HEK293 (cell line): ENCODE results near the gene PEX5L.

Source experiments
- CTCF ChIA-PET: fragments of 350-600 bp; formaldehyde crosslinking; extraction: SDS; loops from one replicate; lab custom pipeline; 2021; ENCODE audit warnings: antibody characterized with exemption; lab: Yijun Ruan, JAX
- POLR2A ChIA-PET: fragments of 300-600 bp; formaldehyde crosslinking; extraction: SDS; loops from one replicate; lab custom pipeline; 2020; ENCODE audit warnings: antibody characterized with exemption, inconsistent platforms; lab: Yijun Ruan, JAX
- H3K27ac ChIP-seq: fragments of 200-500 bp; sonication (Bioruptor generic); 2 replicates; pipeline ENCODE4 v1.5.1; 2014; ENCODE audit warnings: low read depth, low read length, control low read depth, inconsistent platforms; ENCODE audit errors: extremely low read depth
- H3K36me3 ChIP-seq, 2 experiments: fragments of 200-500 bp in 1 of 2; sonication (Bioruptor generic) in 1 of 2; 1 replicate in 1 of 2; 2 replicates in 1 of 2; pipeline ENCODE4 v1.5.1; 2014 to 2017; ENCODE audit warnings: inconsistent platforms in 2 of 2, low read length in 2 of 2; ENCODE audit not compliant: control insufficient read depth in 2 of 2, insufficient read depth in 1 of 2
- H3K4me1 ChIP-seq: fragments of 200-500 bp; sonication (Bioruptor generic); 2 replicates; pipeline ENCODE4 v1.5.1; 2014; ENCODE audit warnings: mild to moderate bottlenecking, low read length, inconsistent platforms; ENCODE audit not compliant: control insufficient read depth, insufficient read depth
- H3K4me3 ChIP-seq: 2 replicates; pipeline ENCODE4 v1.5.1; 2011; ENCODE audit warnings: low read depth, mild to moderate bottlenecking, control low read depth, low read length, moderate library complexity
- H3K9me3 ChIP-seq: fragments of 200-500 bp; sonication (Bioruptor generic); 2 replicates; pipeline ENCODE4 v1.5.1; 2014; ENCODE audit warnings: low read depth, low read length, inconsistent platforms; ENCODE audit not compliant: control insufficient read depth, insufficient read depth
- GLIS2 ChIP-seq: fragments of 450-650 bp; formaldehyde crosslinking; IDR thresholded peaks from 2 replicates; pipeline ENCODE4 v1.5.1; 2016; ENCODE audit warnings: missing biosample characterization, missing genetic modification characterization
- ZBTB26 ChIP-seq: fragments of 450-650 bp; formaldehyde crosslinking; optimal IDR thresholded peaks from 2 replicates; pipeline ENCODE3; 2016; ENCODE audit warnings: missing biosample characterization, mild to moderate bottlenecking, missing genetic modification characterization
- ZFP37 ChIP-seq: fragments of 450-650 bp; formaldehyde crosslinking; IDR thresholded peaks from 2 replicates; pipeline ENCODE4 v1.5.1; 2016; ENCODE audit warnings: missing biosample characterization, missing genetic modification characterization
- ZIC2 ChIP-seq: fragments of 450-650 bp; formaldehyde crosslinking; IDR thresholded peaks from 2 replicates; pipeline ENCODE4 v1.5.1; 2016; ENCODE audit warnings: missing biosample characterization, missing genetic modification characterization
- ZNF335 ChIP-seq: fragments of 450-650 bp; formaldehyde crosslinking; conservative IDR thresholded peaks from 2 replicates; pipeline ENCODE4 v1.5.1; 2016; ENCODE audit warnings: missing biosample characterization, missing genetic modification characterization
- ZNF423 ChIP-seq: fragments of 450-650 bp; formaldehyde crosslinking; IDR thresholded peaks from 2 replicates; pipeline ENCODE4 v1.5.1; 2016; ENCODE audit warnings: missing biosample characterization, missing genetic modification characterization
- ZNF658 ChIP-seq: fragments of 450-650 bp; formaldehyde crosslinking; IDR thresholded peaks from 2 replicates; pipeline ENCODE4; 2016; ENCODE audit warnings: missing biosample characterization, missing genetic modification characterization
- ZNF660 ChIP-seq: fragments of 450-650 bp; IDR thresholded peaks from 2 replicates; pipeline ENCODE4 v1.5.1; 2018; ENCODE audit warnings: missing biosample characterization, mild to moderate bottlenecking, missing genetic modification characterization
- ZNF791 ChIP-seq: fragments of 450-650 bp; formaldehyde crosslinking; IDR thresholded peaks from 2 replicates; pipeline ENCODE4 v1.5.1; 2016; ENCODE audit warnings: missing biosample characterization, missing genetic modification characterization
- ZSCAN30 ChIP-seq: fragments of 450-650 bp; IDR thresholded peaks from 2 replicates; pipeline ENCODE4 v1.5.1; 2018; ENCODE audit warnings: missing biosample characterization, mild to moderate bottlenecking, missing genetic modification characterization, moderate library complexity
- TF ChIP-seq, protein P1 (sequence below): fragments of 450-650 bp; formaldehyde crosslinking; IDR thresholded peaks from 2 replicates; pipeline ENCODE4 v1.5.1; 2016; ENCODE audit warnings: missing biosample characterization, missing genetic modification characterization
- TF ChIP-seq, protein P2 (sequence below): sonication (generic); formaldehyde crosslinking; IDR thresholded peaks from 2 replicates; pipeline ENCODE4 v1.8.1; 2022; ENCODE audit warnings: mild to moderate bottlenecking, moderate library complexity, missing genetic modification reagents
- TF ChIP-seq, protein P3 (sequence below): fragments of 450-650 bp; formaldehyde crosslinking; IDR thresholded peaks from 2 replicates; pipeline ENCODE4 v1.5.1; 2017; ENCODE audit warnings: missing biosample characterization, missing genetic modification characterization
- TF ChIP-seq, protein P4 (sequence below): fragments of 450-650 bp; formaldehyde crosslinking; IDR thresholded peaks from 2 replicates; pipeline ENCODE4 v1.5.1; 2016; ENCODE audit warnings: missing biosample characterization, missing genetic modification characterization

PEX5L gene

DNA sequence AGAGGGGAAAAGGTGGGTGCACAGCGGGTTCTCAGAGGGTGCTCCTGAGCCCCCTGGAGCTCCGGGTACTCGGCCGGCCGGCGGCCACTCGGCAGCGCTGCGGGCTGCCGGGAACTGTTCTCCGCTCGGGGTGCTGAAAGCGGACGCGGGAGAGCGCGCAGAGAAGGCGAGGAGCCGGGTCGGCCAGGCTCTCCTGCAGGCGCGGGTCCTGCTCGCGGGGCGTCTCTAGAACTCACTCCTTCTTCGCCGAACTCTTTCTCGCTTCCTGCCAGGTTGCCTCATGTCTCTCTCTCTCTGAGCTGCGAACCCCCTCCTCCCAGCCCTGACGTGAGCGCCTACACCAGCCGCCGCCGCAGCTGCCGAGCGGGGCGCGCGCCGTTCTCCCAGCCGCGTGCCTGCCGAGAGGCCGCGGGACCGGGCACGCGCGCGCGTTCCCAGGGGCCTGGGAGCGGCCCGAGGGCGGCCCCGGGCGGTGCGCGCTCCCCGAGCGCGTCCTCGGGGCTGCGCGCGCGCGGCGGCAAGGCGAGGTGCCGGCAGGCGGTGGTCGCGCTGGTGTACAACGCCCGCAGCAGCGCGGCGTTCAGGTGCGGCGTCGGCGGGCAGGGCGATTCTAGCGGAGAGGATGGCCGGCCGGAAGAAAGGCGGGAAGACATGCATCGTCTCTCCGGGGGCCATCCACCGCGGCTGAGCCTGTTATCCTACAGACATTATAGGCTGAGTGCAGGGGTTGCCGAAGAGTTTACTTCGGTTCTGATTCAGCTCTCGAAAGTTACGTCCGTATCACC, at the start of gene PEX5L:
TSS of gene PEX5L (minus strand) at position 267 of the 785 bp plus-strand sequence. CDS start 338 bp downstream, outside the sequence.
- TF ChIP-seq, protein P1, sequence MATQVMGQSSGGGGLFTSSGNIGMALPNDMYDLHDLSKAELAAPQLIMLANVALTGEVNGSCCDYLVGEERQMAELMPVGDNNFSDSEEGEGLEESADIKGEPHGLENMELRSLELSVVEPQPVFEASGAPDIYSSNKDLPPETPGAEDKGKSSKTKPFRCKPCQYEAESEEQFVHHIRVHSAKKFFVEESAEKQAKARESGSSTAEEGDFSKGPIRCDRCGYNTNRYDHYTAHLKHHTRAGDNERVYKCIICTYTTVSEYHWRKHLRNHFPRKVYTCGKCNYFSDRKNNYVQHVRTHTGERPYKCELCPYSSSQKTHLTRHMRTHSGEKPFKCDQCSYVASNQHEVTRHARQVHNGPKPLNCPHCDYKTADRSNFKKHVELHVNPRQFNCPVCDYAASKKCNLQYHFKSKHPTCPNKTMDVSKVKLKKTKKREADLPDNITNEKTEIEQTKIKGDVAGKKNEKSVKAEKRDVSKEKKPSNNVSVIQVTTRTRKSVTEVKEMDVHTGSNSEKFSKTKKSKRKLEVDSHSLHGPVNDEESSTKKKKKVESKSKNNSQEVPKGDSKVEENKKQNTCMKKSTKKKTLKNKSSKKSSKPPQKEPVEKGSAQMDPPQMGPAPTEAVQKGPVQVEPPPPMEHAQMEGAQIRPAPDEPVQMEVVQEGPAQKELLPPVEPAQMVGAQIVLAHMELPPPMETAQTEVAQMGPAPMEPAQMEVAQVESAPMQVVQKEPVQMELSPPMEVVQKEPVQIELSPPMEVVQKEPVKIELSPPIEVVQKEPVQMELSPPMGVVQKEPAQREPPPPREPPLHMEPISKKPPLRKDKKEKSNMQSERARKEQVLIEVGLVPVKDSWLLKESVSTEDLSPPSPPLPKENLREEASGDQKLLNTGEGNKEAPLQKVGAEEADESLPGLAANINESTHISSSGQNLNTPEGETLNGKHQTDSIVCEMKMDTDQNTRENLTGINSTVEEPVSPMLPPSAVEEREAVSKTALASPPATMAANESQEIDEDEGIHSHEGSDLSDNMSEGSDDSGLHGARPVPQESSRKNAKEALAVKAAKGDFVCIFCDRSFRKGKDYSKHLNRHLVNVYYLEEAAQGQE (tag by site-specific recombination), result peak; percentile 94
- TF ChIP-seq ZSCAN30 (tag by site-specific recombination), result peak; percentile 84
- TF ChIP-seq, protein P2, sequence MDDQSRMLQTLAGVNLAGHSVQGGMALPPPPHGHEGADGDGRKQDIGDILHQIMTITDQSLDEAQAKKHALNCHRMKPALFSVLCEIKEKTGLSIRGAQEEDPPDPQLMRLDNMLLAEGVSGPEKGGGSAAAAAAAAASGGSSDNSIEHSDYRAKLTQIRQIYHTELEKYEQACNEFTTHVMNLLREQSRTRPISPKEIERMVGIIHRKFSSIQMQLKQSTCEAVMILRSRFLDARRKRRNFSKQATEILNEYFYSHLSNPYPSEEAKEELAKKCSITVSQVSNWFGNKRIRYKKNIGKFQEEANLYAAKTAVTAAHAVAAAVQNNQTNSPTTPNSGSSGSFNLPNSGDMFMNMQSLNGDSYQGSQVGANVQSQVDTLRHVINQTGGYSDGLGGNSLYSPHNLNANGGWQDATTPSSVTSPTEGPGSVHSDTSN (CRISPR knock-in tag), result no peak
- TF ChIP-seq ZNF423 (tag by site-specific recombination), result 0 out of 2 replicates have a peak, but pooled peaks have one; percentile 48
- TF ChIP-seq, protein P3, sequence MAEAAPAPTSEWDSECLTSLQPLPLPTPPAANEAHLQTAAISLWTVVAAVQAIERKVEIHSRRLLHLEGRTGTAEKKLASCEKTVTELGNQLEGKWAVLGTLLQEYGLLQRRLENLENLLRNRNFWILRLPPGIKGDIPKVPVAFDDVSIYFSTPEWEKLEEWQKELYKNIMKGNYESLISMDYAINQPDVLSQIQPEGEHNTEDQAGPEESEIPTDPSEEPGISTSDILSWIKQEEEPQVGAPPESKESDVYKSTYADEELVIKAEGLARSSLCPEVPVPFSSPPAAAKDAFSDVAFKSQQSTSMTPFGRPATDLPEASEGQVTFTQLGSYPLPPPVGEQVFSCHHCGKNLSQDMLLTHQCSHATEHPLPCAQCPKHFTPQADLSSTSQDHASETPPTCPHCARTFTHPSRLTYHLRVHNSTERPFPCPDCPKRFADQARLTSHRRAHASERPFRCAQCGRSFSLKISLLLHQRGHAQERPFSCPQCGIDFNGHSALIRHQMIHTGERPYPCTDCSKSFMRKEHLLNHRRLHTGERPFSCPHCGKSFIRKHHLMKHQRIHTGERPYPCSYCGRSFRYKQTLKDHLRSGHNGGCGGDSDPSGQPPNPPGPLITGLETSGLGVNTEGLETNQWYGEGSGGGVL (tag by site-specific recombination), result peak; percentile 16; the same call in 1 of the 2 replicates
- peak; percentile 71 for TF ChIP-seq ZIC2
- TF ChIP-seq ZNF660, result peak; percentile 50; the same call in 1 of the 2 replicates
- peak; percentile 38 for TF ChIP-seq ZNF335 (tag by site-specific recombination)
- peak; percentile 57; the same call in 1 of the 2 replicates for TF ChIP-seq ZFP37 (tag by site-specific recombination)
- TF ChIP-seq GLIS2 (tag by site-specific recombination), result peak; percentile 25; the same call in 1 of the 2 replicates
- no peak for TF ChIP-seq ZNF658
- TF ChIP-seq, protein P4, sequence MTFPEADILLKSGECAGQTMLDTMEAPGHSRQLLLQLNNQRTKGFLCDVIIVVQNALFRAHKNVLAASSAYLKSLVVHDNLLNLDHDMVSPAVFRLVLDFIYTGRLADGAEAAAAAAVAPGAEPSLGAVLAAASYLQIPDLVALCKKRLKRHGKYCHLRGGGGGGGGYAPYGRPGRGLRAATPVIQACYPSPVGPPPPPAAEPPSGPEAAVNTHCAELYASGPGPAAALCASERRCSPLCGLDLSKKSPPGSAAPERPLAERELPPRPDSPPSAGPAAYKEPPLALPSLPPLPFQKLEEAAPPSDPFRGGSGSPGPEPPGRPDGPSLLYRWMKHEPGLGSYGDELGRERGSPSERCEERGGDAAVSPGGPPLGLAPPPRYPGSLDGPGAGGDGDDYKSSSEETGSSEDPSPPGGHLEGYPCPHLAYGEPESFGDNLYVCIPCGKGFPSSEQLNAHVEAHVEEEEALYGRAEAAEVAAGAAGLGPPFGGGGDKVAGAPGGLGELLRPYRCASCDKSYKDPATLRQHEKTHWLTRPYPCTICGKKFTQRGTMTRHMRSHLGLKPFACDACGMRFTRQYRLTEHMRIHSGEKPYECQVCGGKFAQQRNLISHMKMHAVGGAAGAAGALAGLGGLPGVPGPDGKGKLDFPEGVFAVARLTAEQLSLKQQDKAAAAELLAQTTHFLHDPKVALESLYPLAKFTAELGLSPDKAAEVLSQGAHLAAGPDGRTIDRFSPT, result peak; percentile 56
- peak; percentile 76 for TF ChIP-seq ZBTB26 (tag by site-specific recombination)
- no peak for TF ChIP-seq ZNF791 (tag by site-specific recombination)
- TF ChIP-seq, all 188 proteins: peak for 11
- ChIA-PET POLR2A (no interaction called here), CTCF (no interaction called here)
- no peak within 1 kb of the TSS for H3K27ac ChIP-seq
- H3K9me3 ChIP-seq, result no peaks in the 10 kb centered on the region
- no peaks in the 10 kb centered on the region for H3K36me3 ChIP-seq
- no peaks in the 10 kb centered on the region for H3K4me1 ChIP-seq
- peak within 1 kb of the TSS; percentile 35 for H3K4me3 ChIP-seq
